NB4 (cell line): ENCODE results near the gene SELENBP1.

Experiments used
- MYC ChIP-seq: IDR thresholded peaks from 2 replicates; pipeline ENCODE4 v1.6.1; 2011; ENCODE audit warnings: low read depth, low read length
- POLR2A ChIP-seq: IDR thresholded peaks from 2 replicates; pipeline ENCODE4 v1.6.1; 2011; ENCODE audit warnings: mild to moderate bottlenecking; ENCODE audit not compliant: insufficient read length; ENCODE audit errors: extremely low read depth
- TF ChIP-seq, protein P1 (sequence below): IDR thresholded peaks from one replicate; pipeline ENCODE4 v1.5.1; 2012; ENCODE audit warnings: low read depth, low read length
- TF ChIP-seq, protein P2 (sequence below): IDR thresholded peaks from 2 replicates; pipeline ENCODE4 v1.6.1; 2011; ENCODE audit warnings: low read depth, low read length

GRCh38 chr1:151327223-151327902 is 45.1 kb downstream of the SELENBP1 start, which contains the start of gene PI4KB:
- TF ChIP-seq, protein P1, sequence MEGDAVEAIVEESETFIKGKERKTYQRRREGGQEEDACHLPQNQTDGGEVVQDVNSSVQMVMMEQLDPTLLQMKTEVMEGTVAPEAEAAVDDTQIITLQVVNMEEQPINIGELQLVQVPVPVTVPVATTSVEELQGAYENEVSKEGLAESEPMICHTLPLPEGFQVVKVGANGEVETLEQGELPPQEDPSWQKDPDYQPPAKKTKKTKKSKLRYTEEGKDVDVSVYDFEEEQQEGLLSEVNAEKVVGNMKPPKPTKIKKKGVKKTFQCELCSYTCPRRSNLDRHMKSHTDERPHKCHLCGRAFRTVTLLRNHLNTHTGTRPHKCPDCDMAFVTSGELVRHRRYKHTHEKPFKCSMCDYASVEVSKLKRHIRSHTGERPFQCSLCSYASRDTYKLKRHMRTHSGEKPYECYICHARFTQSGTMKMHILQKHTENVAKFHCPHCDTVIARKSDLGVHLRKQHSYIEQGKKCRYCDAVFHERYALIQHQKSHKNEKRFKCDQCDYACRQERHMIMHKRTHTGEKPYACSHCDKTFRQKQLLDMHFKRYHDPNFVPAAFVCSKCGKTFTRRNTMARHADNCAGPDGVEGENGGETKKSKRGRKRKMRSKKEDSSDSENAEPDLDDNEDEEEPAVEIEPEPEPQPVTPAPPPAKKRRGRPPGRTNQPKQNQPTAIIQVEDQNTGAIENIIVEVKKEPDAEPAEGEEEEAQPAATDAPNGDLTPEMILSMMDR: no peak
- TF ChIP-seq, protein P2, sequence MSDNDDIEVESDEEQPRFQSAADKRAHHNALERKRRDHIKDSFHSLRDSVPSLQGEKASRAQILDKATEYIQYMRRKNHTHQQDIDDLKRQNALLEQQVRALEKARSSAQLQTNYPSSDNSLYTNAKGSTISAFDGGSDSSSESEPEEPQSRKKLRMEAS: no peak
- TF ChIP-seq POLR2A (peak; percentile 44), MYC (no peak)
